ENCODE measurements around the gene RAET1G.
"Not testable (repeated sequence)": the region's sequence is repeated elsewhere in the genome, so short reads cannot be mapped to it uniquely, and the experiment has no call there.

The RAET1G gene

DNA sequence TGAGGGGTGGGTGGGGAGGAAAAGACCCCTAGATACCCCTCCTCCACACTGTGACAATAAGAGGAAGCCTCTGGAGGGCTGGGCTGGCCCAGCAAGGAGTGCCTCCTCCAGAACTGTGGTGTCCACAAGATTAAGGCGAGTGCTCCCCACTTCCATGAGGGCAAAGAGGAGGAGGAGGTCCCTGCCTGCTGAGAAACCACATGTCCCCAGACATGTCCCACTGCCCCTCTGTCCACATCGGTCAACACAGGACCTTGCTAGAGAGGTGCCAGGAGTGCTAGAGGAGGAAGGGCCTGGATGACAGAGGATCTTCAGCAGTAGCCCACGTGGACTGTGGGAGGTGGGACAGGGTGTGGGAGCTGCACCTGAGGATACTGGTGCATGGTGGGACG is 3.1 kb downstream of the RAET1G start:
- no peak overlapping the region for H2BK120ac ChIP-seq (ENCODE audit: insufficient read depth, low read length, poor library complexity)
- H3K14ac ChIP-seq (ENCODE audit: low read length), result no peak overlapping the region
- no peak for DNase-seq
- no peaks in the 10 kb centered on the region for H3K36me3 ChIP-seq (ENCODE audit: control insufficient read depth in 1 of 2, insufficient read depth in 2 of 2, low read length in 2 of 2)
- no peak overlapping the region for H3K9ac ChIP-seq (ENCODE audit: low read length)
- peaks cover 36% of the 10 kb centered on the region for H3K27me3 ChIP-seq (ENCODE audit: insufficient read depth, low read length)
- H2AK5ac ChIP-seq (ENCODE audit: low read length), result no peak overlapping the region
- H3K27ac ChIP-seq (ENCODE audit: low read depth, low read length), result no peak overlapping the region
- no CpG with 5 or more reads among the region's 4 CpGs for WGBS (ENCODE audit: extremely low coverage, insufficient coverage, insufficient read length)
- H4K8ac ChIP-seq (ENCODE audit: low read depth, low read length), result no peak overlapping the region
- no peak overlapping the region for H3K4ac ChIP-seq (ENCODE audit: low read depth, low read length)
- H2AFZ ChIP-seq (ENCODE audit: insufficient read depth, low read length, poor library complexity), result no peak overlapping the region
- H3K4me3 ChIP-seq (ENCODE audit: low read depth, low read length), result no peak overlapping the region
- no peak overlapping the region for H4K91ac ChIP-seq (ENCODE audit: low read depth, low read length)
- no peak overlapping the region for H4K12ac ChIP-seq (ENCODE audit: low read depth, low read length)
- no peaks in the 10 kb centered on the region for H3K79me2 ChIP-seq (ENCODE audit: control insufficient read depth, insufficient read depth, low read length, poor library complexity)
- H3K9me3 ChIP-seq (ENCODE audit: insufficient read depth, low read depth, low read length), result peaks cover 24% of the 10 kb centered on the region
- H3K4me2 ChIP-seq (ENCODE audit: low read length), result no peak overlapping the region
- H3K18ac ChIP-seq (ENCODE audit: low read length), result no peak overlapping the region
- no peaks in the 10 kb centered on the region for H3K79me1 ChIP-seq (ENCODE audit: low read length)
- no peak overlapping the region for H3K23ac ChIP-seq (ENCODE audit: low read length)
- no peak overlapping the region for H2BK12ac ChIP-seq (ENCODE audit: low read length)
- H3K4me1 ChIP-seq (ENCODE audit: control insufficient read depth in 1 of 2, insufficient read depth in 2 of 2, low read length in 2 of 2), result peaks cover 0 to 5% of the 10 kb centered on the region in 2 experiments
- H2BK5ac ChIP-seq (ENCODE audit: low read depth, low read length, poor library complexity), result no peak overlapping the region

DNA sequence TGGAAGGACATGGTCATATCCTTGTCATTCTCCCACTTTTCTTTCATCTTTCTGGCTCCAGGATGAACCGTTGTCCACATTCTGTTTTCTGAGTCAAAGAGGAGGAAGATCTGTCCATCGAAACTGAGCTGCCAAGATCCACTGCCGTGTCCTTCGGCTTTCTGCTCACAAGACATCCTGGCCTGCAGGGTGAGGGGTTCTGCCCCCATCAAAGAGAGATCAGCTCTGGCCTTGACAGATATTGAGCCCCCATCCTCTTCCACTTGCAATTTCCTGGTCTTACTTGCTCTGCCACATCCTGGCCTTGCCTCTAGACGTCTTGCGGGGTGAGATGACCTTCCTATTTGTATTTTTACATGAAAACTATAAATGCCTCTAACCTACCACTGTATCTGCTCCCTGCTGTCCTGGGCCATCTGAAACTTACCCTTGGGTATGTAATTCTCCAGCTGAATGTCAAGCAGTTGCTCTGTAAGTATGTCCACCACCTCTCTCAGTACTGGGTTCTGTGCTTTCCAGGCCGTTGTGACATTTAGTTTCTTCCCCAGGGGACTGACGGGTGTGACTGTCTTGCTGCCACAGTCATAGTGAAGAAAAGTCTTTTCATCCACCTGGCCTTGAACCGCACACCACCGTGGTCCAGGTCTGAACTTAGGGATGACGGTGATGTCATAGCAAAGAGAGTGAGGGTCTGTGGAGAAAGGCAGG is 3.6 kb downstream of the RAET1G start:
- H4K8ac ChIP-seq (ENCODE audit: low read depth, low read length); H2AFZ ChIP-seq (ENCODE audit: insufficient read depth, low read length, poor library complexity); DNase-seq; H3K4ac ChIP-seq (ENCODE audit: low read depth, low read length); H3K9ac ChIP-seq (ENCODE audit: low read length); H3K36me3 ChIP-seq (ENCODE audit: control insufficient read depth in 1 of 2, insufficient read depth in 2 of 2, low read length in 2 of 2); H3K4me1 ChIP-seq (ENCODE audit: control insufficient read depth in 1 of 2, insufficient read depth in 2 of 2, low read length in 2 of 2); H3K4me3 ChIP-seq (ENCODE audit: low read depth, low read length); H4K12ac ChIP-seq (ENCODE audit: low read depth, low read length); H3K79me2 ChIP-seq (ENCODE audit: control insufficient read depth, insufficient read depth, low read length, poor library complexity); H3K27ac ChIP-seq (ENCODE audit: low read depth, low read length); H2BK120ac ChIP-seq (ENCODE audit: insufficient read depth, low read length, poor library complexity); H3K14ac ChIP-seq (ENCODE audit: low read length); H3K18ac ChIP-seq (ENCODE audit: low read length); H2BK12ac ChIP-seq (ENCODE audit: low read length); H3K23ac ChIP-seq (ENCODE audit: low read length); H3K4me2 ChIP-seq (ENCODE audit: low read length); H3K79me1 ChIP-seq (ENCODE audit: low read length); H2BK5ac ChIP-seq (ENCODE audit: low read depth, low read length, poor library complexity); H2AK5ac ChIP-seq (ENCODE audit: low read length); H4K91ac ChIP-seq (ENCODE audit: low read depth, low read length): not testable (repeated sequence)
- no CpG with 5 or more reads among the region's 11 CpGs for WGBS (ENCODE audit: extremely low coverage, insufficient coverage, insufficient read length)
- Histone ChIP-seq H3K9me3 (ENCODE audit: insufficient read depth, low read depth, low read length) (peaks cover 24% of the 10 kb centered on the region), H3K27me3 (ENCODE audit: insufficient read depth, low read length) (peaks cover 34% of the 10 kb centered on the region)

DNA sequence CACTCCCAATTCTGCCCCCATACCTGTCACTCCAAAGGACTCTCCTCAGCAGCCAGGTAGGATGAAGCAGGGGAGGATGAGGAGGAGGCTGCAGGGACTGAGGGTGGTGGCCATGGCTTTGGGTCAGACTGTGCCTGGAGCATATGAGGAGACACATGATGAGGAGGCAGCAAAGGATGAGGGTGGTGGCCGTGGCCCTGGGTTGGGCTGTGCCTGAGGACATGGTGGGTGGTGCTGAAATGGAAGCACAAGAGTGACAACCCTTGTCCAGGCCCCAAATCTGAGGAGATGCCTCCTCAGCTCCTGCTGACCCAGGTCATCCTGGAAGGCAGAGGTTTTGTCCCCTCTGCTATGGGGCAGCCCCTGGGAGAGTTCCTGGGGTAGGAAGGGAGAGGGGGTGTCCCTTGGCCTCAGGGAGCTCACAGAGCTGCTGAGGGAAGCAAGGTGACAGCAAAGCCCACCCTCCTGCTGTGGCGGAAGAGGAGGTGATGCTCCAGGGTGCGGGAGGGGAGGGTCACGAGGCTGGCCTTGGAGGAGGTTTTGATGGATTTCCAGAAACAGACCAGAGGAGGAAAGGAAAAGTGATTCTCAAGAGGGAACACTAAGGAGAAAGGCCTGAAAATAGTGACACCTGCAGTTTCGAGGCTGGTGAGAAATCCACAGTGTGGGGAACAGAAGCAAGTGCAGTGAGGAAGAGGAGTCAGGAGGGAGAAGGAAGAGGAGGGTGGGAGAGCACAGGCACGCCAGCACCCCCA is 4.6 kb downstream of the RAET1G start:
- Histone ChIP-seq H3K4me1 (ENCODE audit: control insufficient read depth in 1 of 2, insufficient read depth in 2 of 2, low read length in 2 of 2) (peaks cover 0 to 5% of the 10 kb centered on the region in 2 experiments), H3K4me3 (ENCODE audit: low read depth, low read length) (no peak overlapping the region), H3K79me1 (ENCODE audit: low read length) (no peaks in the 10 kb centered on the region), H2BK12ac (ENCODE audit: low read length) (no peak overlapping the region), H3K14ac (ENCODE audit: low read length) (no peak overlapping the region), H3K27me3 (ENCODE audit: insufficient read depth, low read length) (peaks cover 26% of the 10 kb centered on the region), H3K4me2 (ENCODE audit: low read length) (no peak overlapping the region), H4K12ac (ENCODE audit: low read depth, low read length) (no peak overlapping the region), H3K4ac (ENCODE audit: low read depth, low read length) (no peak overlapping the region), H4K91ac (ENCODE audit: low read depth, low read length) (no peak overlapping the region), H3K18ac (ENCODE audit: low read length) (no peak overlapping the region), H3K36me3 (ENCODE audit: control insufficient read depth in 1 of 2, insufficient read depth in 2 of 2, low read length in 2 of 2) (no peaks in the 10 kb centered on the region), H4K8ac (ENCODE audit: low read depth, low read length) (no peak overlapping the region), H3K23ac (ENCODE audit: low read length) (no peak overlapping the region), H2AFZ (ENCODE audit: insufficient read depth, low read length, poor library complexity) (no peak overlapping the region), H2BK120ac (ENCODE audit: insufficient read depth, low read length, poor library complexity) (no peak overlapping the region), H3K9ac (ENCODE audit: low read length) (no peak overlapping the region), H3K79me2 (ENCODE audit: control insufficient read depth, insufficient read depth, low read length, poor library complexity) (no peaks in the 10 kb centered on the region), H3K27ac (ENCODE audit: low read depth, low read length) (no peak overlapping the region), H2BK5ac (ENCODE audit: low read depth, low read length, poor library complexity) (no peak overlapping the region), H3K9me3 (ENCODE audit: insufficient read depth, low read depth, low read length) (peaks cover 20% of the 10 kb centered on the region), H2AK5ac (ENCODE audit: low read length) (no peak overlapping the region)
- no CpG with 5 or more reads among the region's 6 CpGs for WGBS (ENCODE audit: extremely low coverage, insufficient coverage, insufficient read length)
- DNase-seq, result no peak

DNA sequence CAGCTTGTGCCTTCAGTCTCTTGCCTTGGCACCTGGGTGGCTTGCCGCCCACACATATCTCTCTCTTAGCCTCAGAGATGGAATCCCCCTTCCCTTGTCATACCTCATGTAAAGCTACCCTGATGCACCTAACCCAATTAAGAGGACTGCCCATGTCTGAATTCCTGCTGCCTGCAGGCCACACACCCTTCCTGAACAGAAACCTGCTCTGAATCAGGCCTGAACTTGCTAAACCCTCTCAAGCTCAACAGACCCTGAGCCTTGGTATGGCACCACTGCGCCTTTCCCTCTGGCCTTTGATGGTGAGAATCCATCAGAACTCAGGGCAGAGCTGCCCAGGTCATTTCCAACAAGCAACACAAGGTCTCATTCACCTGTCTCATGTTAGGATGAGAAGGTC is 5.2 kb downstream of the RAET1G start:
- H4K12ac ChIP-seq (ENCODE audit: low read depth, low read length), result no peak overlapping the region
- no peak overlapping the region for H3K4me3 ChIP-seq (ENCODE audit: low read depth, low read length)
- no peaks in the 10 kb centered on the region for H3K79me1 ChIP-seq (ENCODE audit: low read length)
- no peaks in the 10 kb centered on the region for H3K79me2 ChIP-seq (ENCODE audit: control insufficient read depth, insufficient read depth, low read length, poor library complexity)
- no peak overlapping the region for H2BK120ac ChIP-seq (ENCODE audit: insufficient read depth, low read length, poor library complexity)
- H3K4ac ChIP-seq (ENCODE audit: low read depth, low read length), result no peak overlapping the region
- H3K27me3 ChIP-seq (ENCODE audit: insufficient read depth, low read length), result peaks cover 20% of the 10 kb centered on the region
- H2AFZ ChIP-seq (ENCODE audit: insufficient read depth, low read length, poor library complexity), result no peak overlapping the region
- H3K4me2 ChIP-seq (ENCODE audit: low read length), result no peak overlapping the region
- no peak overlapping the region for H2AK5ac ChIP-seq (ENCODE audit: low read length)
- H3K9me3 ChIP-seq (ENCODE audit: insufficient read depth, low read depth, low read length), result peaks cover 15% of the 10 kb centered on the region
- no peak overlapping the region for H3K14ac ChIP-seq (ENCODE audit: low read length)
- H2BK12ac ChIP-seq (ENCODE audit: low read length), result no peak overlapping the region
- no peak overlapping the region for H3K9ac ChIP-seq (ENCODE audit: low read length)
- no peak overlapping the region for H4K91ac ChIP-seq (ENCODE audit: low read depth, low read length)
- no peak overlapping the region for H3K18ac ChIP-seq (ENCODE audit: low read length)
- DNase-seq, result no peak
- H3K23ac ChIP-seq (ENCODE audit: low read length), result no peak overlapping the region
- no CpG with 5 or more reads among the region's 2 CpGs for WGBS (ENCODE audit: extremely low coverage, insufficient coverage, insufficient read length)
- H2BK5ac ChIP-seq (ENCODE audit: low read depth, low read length, poor library complexity), result no peak overlapping the region
- H3K36me3 ChIP-seq (ENCODE audit: control insufficient read depth in 1 of 2, insufficient read depth in 2 of 2, low read length in 2 of 2), result no peaks in the 10 kb centered on the region
- H3K27ac ChIP-seq (ENCODE audit: low read depth, low read length), result no peak overlapping the region
- peaks cover 0 to 2% of the 10 kb centered on the region in 2 experiments for H3K4me1 ChIP-seq (ENCODE audit: control insufficient read depth in 1 of 2, insufficient read depth in 2 of 2, low read length in 2 of 2)
- no peak overlapping the region for H4K8ac ChIP-seq (ENCODE audit: low read depth, low read length)
